Esophagus muscularis mucosa (tissue), 4 donors: ENCODE measurements around the gene COX6A1.

Experiments
- CTCF ChIP-seq, 3 experiments: fragments of 200-600 bp in 2 of 3; fragments of 450-650 bp in 1 of 3; sonication (generic) in 2 of 3; IDR thresholded peaks; one replicate each; pipeline ENCODE4 v1.5.1; 2017 to 2019; ENCODE audit warnings: antibody characterized with exemption in 3 of 3, mild to moderate bottlenecking in 2 of 3, moderate library complexity in 1 of 3
- EP300 ChIP-seq: sonication (generic); formaldehyde crosslinking; IDR thresholded peaks from one replicate; pipeline ENCODE4 v1.6.1; 2017; ENCODE audit warnings: antibody characterized with exemption
- POLR2A ChIP-seq: fragments of 450-650 bp; IDR thresholded peaks from one replicate; pipeline ENCODE4 v1.6.1; 2017; ENCODE audit warnings: antibody characterized with exemption, moderate library complexity, mild to moderate bottlenecking, low read depth
- POLR2AphosphoS5 ChIP-seq, 2 donors: sonication (generic); formaldehyde crosslinking; IDR thresholded peaks; one replicate each; pipeline ENCODE4 v1.6.1; 2017; ENCODE audit warnings: antibody characterized with exemption in 2 of 2

- TF ChIP-seq CTCF (IDR thresholded peaks at IDR 0.05) (no peak), POLR2AphosphoS5 (IDR thresholded peaks at IDR 0.05) (no peak), EP300 (no peak), POLR2A (no peak)
Measured at GRCh38 chr12:120470150-120470784, 32.4 kb downstream of the COX6A1 start.
